ENCODE measurements around the gene BORA. TPM values are rescaled to one million over a fixed set of nuclear protein-coding genes. Genes with fewer than 3 reads are reported as not detected.

Gene BORA
- total and polyA plus RNA-seq, 2 of the 13 experiments (the other 11 are each of a cell fraction or from before 2014, with no cell fraction given) = 4.0 to 17.4 TPM

GRCh38 chr13:72781451-72782439, 54.0 kb downstream of the BORA start, which contains the start of the genes DIS3 and PIBF1 (continued):
- TF ChIP-seq HNF4A (CRISPR knock-in tag; IDR thresholded peaks at IDR 0.05) (peak; percentile 4; the same call in 1 of the 2 replicates), GABPA (IDR thresholded peaks at IDR 0.05; ENCODE audit: low read depth, low read length) (peak; percentile 91), GABPA (CRISPR knock-in tag; IDR thresholded peaks at IDR 0.05; ENCODE audit: low read depth) (peak; percentile 98), BHLHE40 (IDR thresholded peaks at IDR 0.05; ENCODE audit: low read length) (0 out of 2 replicates have a peak, but pooled peaks have one; percentile 33), DMAP1 (CRISPR knock-in tag; IDR thresholded peaks at IDR 0.05) (peak; percentile 74; the same call in 1 of the 2 replicates), RAD51 (IDR thresholded peaks at IDR 0.05; ENCODE audit: borderline replicate concordance) (no peak), MZF1 (CRISPR knock-in tag; IDR thresholded peaks at IDR 0.05; ENCODE audit: borderline replicate concordance) (no peak), ARID4A (CRISPR knock-in tag; IDR thresholded peaks at IDR 0.05; ENCODE audit: borderline replicate concordance) (peak; percentile 95), ZBTB14 (CRISPR knock-in tag; IDR thresholded peaks at IDR 0.05) (no peak), TARDBP (CRISPR knock-in tag; IDR thresholded peaks at IDR 0.05) (peak; percentile 69; the same call in 1 of the 2 replicates), GABPB1 (CRISPR knock-in tag; IDR thresholded peaks at IDR 0.05) (peak; percentile 95), SP1 (IDR thresholded peaks at IDR 0.05) (no peak), SP1 (CRISPR knock-in tag; IDR thresholded peaks at IDR 0.05) (0 out of 2 replicates have a peak, but pooled peaks have one; percentile 5), HMG20B (CRISPR knock-in tag; conservative IDR thresholded peaks at IDR 0.05) (0 out of 2 replicates have a peak, but pooled peaks have one; percentile 21), LCORL (IDR thresholded peaks at IDR 0.05) (no peak), LCORL (CRISPR knock-in tag; IDR thresholded peaks at IDR 0.05) (no peak; the same call in 1 of the 2 replicates), BORCS8-MEF2B (CRISPR knock-in tag; IDR thresholded peaks at IDR 0.05) (peak; percentile 61; the same call in 1 of the 2 replicates), ZBTB39 (CRISPR knock-in tag; IDR thresholded peaks at IDR 0.05) (0 out of 2 replicates have a peak, but pooled peaks have one; percentile 23), HINFP (CRISPR knock-in tag; IDR thresholded peaks at IDR 0.05; ENCODE audit: low read depth) (peak; percentile 22; the same call in 1 of the 2 replicates), NCOA5 (CRISPR knock-in tag; IDR thresholded peaks at IDR 0.05) (no peak), NFYC (CRISPR knock-in tag; IDR thresholded peaks at IDR 0.05) (peak; percentile 87), FOSL1 (CRISPR knock-in tag; IDR thresholded peaks at IDR 0.05; ENCODE audit: borderline replicate concordance) (peak; percentile 38; the same call in 1 of the 2 replicates)
